DMS 273 (cell line): Measurements from ENCODE around the gene TUBGCP6.
A peak's percentile ranks its signal among the peaks of the same experiment; 100 is the strongest.
"Not testable (repeated sequence)": the region's sequence is repeated elsewhere in the genome, so short reads cannot be mapped to it uniquely, and the experiment has no call there.

ENCODE experiments used
- DNase-seq: peaks from one replicate; lab custom pipeline; 2025; ENCODE audit not compliant: unreplicated experiment; lab: John Stamatoyannopoulos, UW

TUBGCP6 gene

GRCh38 chr22:50171965-50172421 lies 72.8 kb downstream of the TUBGCP6 start:
- DNase-seq: no peak

- DNase-seq: no peak
These were observed 73.4 kb downstream of the TUBGCP6 start for GRCh38 chr22:50171319-50171964.

- DNase-seq: peak; percentile 22
These were observed 74.1 kb downstream of the TUBGCP6 start, which contains the start of gene PANX2 for GRCh38 chr22:50170453-50171318. PANX2 (plus strand) TSS chr22:50170731; CDS start chr22:50170731, 0 bp downstream.

- DNase-seq: no peak
These were observed 75.0 kb downstream of the TUBGCP6 start for GRCh38 chr22:50169774-50170341.

- no peak for DNase-seq
These were observed 75.6 kb downstream of the TUBGCP6 start for GRCh38 chr22:50169181-50169759.

- DNase-seq: not testable (repeated sequence)
These were observed 76.2 kb downstream of the TUBGCP6 start for GRCh38 chr22:50168490-50169180.

- no peak for DNase-seq
These were observed 76.9 kb downstream of the TUBGCP6 start for GRCh38 chr22:50167689-50168489.
